Omental fat pad (tissue), 4 donors: Measurements from ENCODE around the gene PCDHGB4. TPM values are rescaled to one million over a fixed set of nuclear protein-coding genes. Genes with fewer than 3 reads are reported as not detected.
"Not testable (repeated sequence)": the region's sequence is repeated elsewhere in the genome, so short reads cannot be mapped to it uniquely, and the experiment has no call there.

Source experiments
- ATAC-seq: fragments of 150-250 bp; one replicate; pipeline ENCODE4 v1.9.1; 2016; ENCODE audit warnings: mild to moderate bottlenecking, moderate library complexity; ENCODE audit not compliant: low FRiP score
- DNase-seq: peaks from one replicate; pipeline ENCODE4 v3.0.0-alpha.2; 2019; ENCODE audit warnings: low spot score
- CTCF ChIP-seq, 3 donors: fragments of 450-650 bp; IDR thresholded peaks; one replicate each; pipeline ENCODE4 v1.5.1; 2016 to 2017; ENCODE audit warnings: antibody characterized with exemption in 3 of 3, mild to moderate bottlenecking in 3 of 3, moderate library complexity in 2 of 3
- total RNA-seq, 4 donors: library from RNA; depleted of rRNA; stranded (reverse); fragments of >200 nt; gene quantifications; one replicate each; pipeline ENCODE4 v1.1.0, GENCODE V29; 2016

The PCDHGB4 gene
- total RNA-seq, 4 donors from 2014 or later, result 2.4 to 14.5 (median 6.1) TPM

DNA sequence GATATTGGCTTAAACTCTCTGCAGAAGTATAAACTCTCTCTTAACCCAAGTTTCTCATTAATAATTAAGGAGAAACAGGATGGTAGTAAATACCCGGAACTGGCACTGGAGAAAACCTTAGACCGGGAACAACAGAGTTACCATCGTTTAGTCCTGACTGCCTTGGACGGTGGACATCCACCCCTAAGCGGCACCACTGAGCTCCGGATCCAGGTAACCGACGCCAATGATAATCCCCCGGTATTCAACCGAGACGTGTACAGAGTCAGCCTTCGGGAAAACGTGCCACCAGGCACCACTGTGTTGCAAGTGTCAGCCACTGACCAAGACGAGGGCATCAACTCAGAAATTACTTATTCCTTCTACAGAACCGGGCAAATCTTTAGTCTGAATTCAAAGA lies 11.1 kb downstream of the PCDHGB4 start:
- ATAC-seq, result no peak
- DNase-seq, result no peak
- TF ChIP-seq CTCF (IDR thresholded peaks at IDR 0.05), result no peak

GRCh38 chr5:141399555-141400258 lies 12.2 kb downstream of the PCDHGB4 start:
- TF ChIP-seq CTCF (IDR thresholded peaks at IDR 0.05), result no peak
- ATAC-seq (no peak), DNase-seq (no peak)

- TF ChIP-seq CTCF (IDR thresholded peaks at IDR 0.05), result no peak
- ATAC-seq, result no peak
- no peak for DNase-seq
Measured at GRCh38 chr5:141402553-141403243, 15.2 kb downstream of the PCDHGB4 start, which contains the start of gene PCDHGA9. Gene PCDHGA9, plus strand, starts transcription at chr5:141402778. Its CDS starts 175 bp downstream, at chr5:141402953.

- ATAC-seq, result no peak
Measured at GRCh38 chr5:141403387-141403786, 15.9 kb downstream of the PCDHGB4 start.

DNA sequence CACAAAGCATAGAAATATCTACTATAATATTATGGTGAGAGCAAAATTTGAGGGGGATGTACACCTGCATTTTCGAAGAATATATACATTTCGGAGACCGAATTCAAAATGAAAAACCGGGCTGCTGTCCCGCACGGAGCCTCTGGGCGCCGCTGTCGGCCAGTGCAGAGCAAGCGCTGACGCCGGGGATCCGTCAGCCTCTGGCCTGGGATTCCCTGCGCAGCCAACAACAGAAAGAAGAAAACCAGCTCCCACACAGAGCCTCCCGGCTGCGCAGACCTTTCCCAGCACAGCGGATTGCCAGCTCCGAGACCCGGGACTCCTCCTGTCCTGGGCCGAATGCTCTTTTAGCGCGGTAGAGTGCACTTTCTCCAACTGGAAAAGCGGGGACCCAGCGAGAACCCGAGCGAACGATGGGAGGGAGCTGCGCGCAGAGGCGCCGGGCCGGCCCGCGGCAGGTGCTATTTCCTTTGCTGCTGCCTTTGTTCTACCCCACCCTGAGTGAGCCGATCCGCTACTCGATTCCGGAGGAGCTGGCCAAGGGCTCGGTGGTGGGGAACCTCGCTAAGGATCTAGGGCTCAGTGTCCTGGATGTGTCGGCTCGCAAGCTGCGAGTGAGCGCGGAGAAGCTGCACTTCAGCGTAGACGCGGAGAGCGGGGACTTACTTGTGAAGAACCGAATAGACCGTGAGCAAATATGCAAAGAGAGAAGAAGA lies 20.4 kb downstream of the PCDHGB4 start, which contains the start of gene PCDHGB6:
PCDHGB6 (plus strand) TSS at position 232 of the 716 bp plus-strand sequence; CDS start at position 414, 182 bp downstream.
- not testable (repeated sequence) for ATAC-seq, DNase-seq

More at GRCh38 chr5:141403387-141403786, 15.9 kb downstream of the PCDHGB4 start:
- DNase-seq, result no peak
- TF ChIP-seq CTCF (IDR thresholded peaks at IDR 0.05), result no peak

DNA sequence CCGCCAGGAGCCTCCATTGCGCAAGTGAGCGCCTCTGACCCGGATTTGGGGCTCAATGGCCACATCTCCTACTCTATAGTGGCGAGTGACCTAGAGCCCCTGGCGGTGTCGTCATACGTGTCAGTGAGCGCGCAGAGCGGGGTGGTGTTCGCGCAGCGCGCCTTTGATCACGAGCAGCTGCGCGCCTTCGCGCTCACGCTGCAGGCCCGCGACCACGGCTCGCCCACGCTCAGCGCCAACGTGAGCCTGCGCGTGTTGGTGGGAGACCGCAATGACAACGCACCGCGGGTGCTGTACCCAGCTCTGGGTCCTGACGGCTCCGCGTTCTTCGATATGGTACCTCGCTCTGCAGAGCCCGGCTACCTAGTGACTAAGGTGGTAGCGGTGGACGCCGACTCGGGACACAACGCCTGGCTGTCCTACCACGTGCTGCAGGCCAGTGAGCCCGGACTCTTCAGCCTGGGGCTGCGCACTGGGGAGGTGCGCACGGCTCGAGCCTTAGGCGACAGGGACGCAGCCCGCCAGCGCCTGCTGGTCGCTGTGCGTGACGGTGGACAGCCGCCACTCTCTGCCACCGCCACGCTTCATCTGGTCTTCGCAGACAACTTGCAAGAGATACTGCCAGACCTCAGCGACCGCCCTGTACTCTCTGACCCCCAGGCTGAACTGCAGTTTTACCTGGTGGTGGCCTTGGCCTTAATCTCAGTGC lies 22.3 kb downstream of the PCDHGB4 start:
- DNase-seq (no peak), ATAC-seq (no peak)
- TF ChIP-seq CTCF (IDR thresholded peaks at IDR 0.05), result no peak

GRCh38 chr5:141411575-141411974 lies 24.1 kb downstream of the PCDHGB4 start:
- no peak for TF ChIP-seq CTCF (IDR thresholded peaks at IDR 0.05)
- DNase-seq (no peak), ATAC-seq (no peak)
